K562 (cell line): ENCODE measurements around the gene NACC1. TPM values are rescaled to one million over a fixed set of nuclear protein-coding genes. Genes with fewer than 3 reads are reported as not detected.
A peak's percentile ranks its signal among the peaks of the same experiment; 100 is the strongest.

ENCODE experiments used
- EZH2 ChIP-seq: IDR thresholded peaks from 2 replicates; pipeline ENCODE4 v1.6.1; 2012; ENCODE audit warnings: low read depth, mild to moderate bottlenecking, inconsistent platforms, low read length, borderline replicate concordance
- PHF21A ChIP-seq: fragments of 450-650 bp; IDR thresholded peaks from 2 replicates; pipeline ENCODE4 v1.6.1; 2017; ENCODE audit warnings: low read depth, borderline replicate concordance
- RBM17 ChIP-seq: fragments of 200-400 bp; formaldehyde crosslinking; IDR thresholded peaks from 2 replicates; pipeline ENCODE4 v1.6.1; 2017; ENCODE audit warnings: low read depth, mild to moderate bottlenecking, low read length, borderline replicate concordance
- RCOR1 ChIP-seq, 2 experiments: IDR thresholded peaks; 2 replicates each; pipeline ENCODE4 v1.6.1; 2012; ENCODE audit warnings: low read depth in 2 of 2, low read length in 2 of 2, borderline replicate concordance in 1 of 2, improper control_type of control experiment in 1 of 2
- SIX5 ChIP-seq, 2 experiments: IDR thresholded peaks; 2 replicates each; pipeline ENCODE4 v1.6.1; 2011; ENCODE audit warnings: low read length in 2 of 2, borderline replicate concordance in 1 of 2, low read depth in 1 of 2, mild to moderate bottlenecking in 1 of 2, moderate library complexity in 1 of 2; ENCODE audit not compliant: insufficient read depth in 1 of 2
- SRSF3 ChIP-seq: fragments of 200-400 bp; formaldehyde crosslinking; IDR thresholded peaks from 2 replicates; pipeline ENCODE4 v1.6.1; 2016; ENCODE audit warnings: mild to moderate bottlenecking, low read length, moderate library complexity; ENCODE audit not compliant: insufficient read depth
- XRCC5 ChIP-seq: fragments of 200-400 bp; formaldehyde crosslinking; IDR thresholded peaks from 2 replicates; pipeline ENCODE4 v1.6.1; 2017; ENCODE audit warnings: low read depth, mild to moderate bottlenecking, low read length
- ZNF140 ChIP-seq: fragments of 250-450 bp; sonication (Bioruptor Pico); IDR thresholded peaks from 2 replicates; pipeline ENCODE4 v1.8.0; 2021; ENCODE audit warnings: moderate library complexity, mild to moderate bottlenecking, inconsistent platforms
- polyA plus RNA-seq, 8 experiments: library from polyadenylated mRNA; depleted of rRNA in 4 of 8; stranded (reverse) in 5 of 8; unstranded in 3 of 8; fragments of >200 nt; fragmentation: Nextera tagmentation in 2 of 8; fragmentation: Illumina TruSeq in 1 of 8; extraction: Ambion mirVana in 2 of 8; extraction: Trizol in 1 of 8; gene quantifications; 2 replicates each; pipeline versions ENCODE4 v1.2.1 to v1.2.3, GENCODE V29; 2011 to 2014; ENCODE audit warnings: inconsistent platforms in 1 of 8, missing spikeins in 1 of 8
- total RNA-seq, 7 experiments: library from RNA; depleted of rRNA in 6 of 7; stranded (reverse); fragments of >200 nt in 6 of 7; fragmentation: Illumina TruSeq in 2 of 7; extraction: Trizol in 2 of 7; gene quantifications; 2 replicates each; pipeline versions ENCODE4 v1.2.1 to v1.2.3, GENCODE V29; 2011 to 2021; ENCODE audit warnings: low replicate concordance in 1 of 7
- TF ChIP-seq, protein P1 (sequence below): fragments of 250-450 bp; sonication (Bioruptor Pico); IDR thresholded peaks from 2 replicates; pipeline ENCODE4 v1.9.0; 2021; ENCODE audit warnings: mild to moderate bottlenecking
- TF ChIP-seq, protein P2 (sequence below): fragments of 450-650 bp; IDR thresholded peaks from 2 replicates; pipeline ENCODE4 v1.6.1; 2016; ENCODE audit warnings: missing biosample characterization, missing genetic modification characterization
- TF ChIP-seq, protein P3 (sequence below): sonication (generic); formaldehyde crosslinking; IDR thresholded peaks from 2 replicates; pipeline ENCODE4 v1.8.1; 2023; ENCODE audit warnings: mild to moderate bottlenecking, missing genetic modification reagents
- TF ChIP-seq, protein P4 (sequence below): fragments of 250-450 bp; sonication (Bioruptor Pico); IDR thresholded peaks from 2 replicates; pipeline ENCODE4 v1.8.0; 2021; ENCODE audit warnings: borderline replicate concordance, mild to moderate bottlenecking, moderate library complexity; ENCODE audit not compliant: poor library complexity, severe bottlenecking
- TF ChIP-seq, protein P5 (sequence below), 2 experiments: fragments of 450-650 bp; formaldehyde crosslinking in 1 of 2; IDR thresholded peaks; 2 replicates each; pipeline versions ENCODE4 v1.4.0 to v1.6.1; 2014 to 2020; ENCODE audit warnings: mild to moderate bottlenecking in 2 of 2, borderline replicate concordance in 1 of 2, low read depth in 1 of 2

The NACC1 gene
- total and polyA plus RNA-seq, 9 of the 15 experiments (the other 6 are each of a cell fraction or from before 2014, with no cell fraction given) = 0.04 to 96.6 (median 25.8) TPM

DNA sequence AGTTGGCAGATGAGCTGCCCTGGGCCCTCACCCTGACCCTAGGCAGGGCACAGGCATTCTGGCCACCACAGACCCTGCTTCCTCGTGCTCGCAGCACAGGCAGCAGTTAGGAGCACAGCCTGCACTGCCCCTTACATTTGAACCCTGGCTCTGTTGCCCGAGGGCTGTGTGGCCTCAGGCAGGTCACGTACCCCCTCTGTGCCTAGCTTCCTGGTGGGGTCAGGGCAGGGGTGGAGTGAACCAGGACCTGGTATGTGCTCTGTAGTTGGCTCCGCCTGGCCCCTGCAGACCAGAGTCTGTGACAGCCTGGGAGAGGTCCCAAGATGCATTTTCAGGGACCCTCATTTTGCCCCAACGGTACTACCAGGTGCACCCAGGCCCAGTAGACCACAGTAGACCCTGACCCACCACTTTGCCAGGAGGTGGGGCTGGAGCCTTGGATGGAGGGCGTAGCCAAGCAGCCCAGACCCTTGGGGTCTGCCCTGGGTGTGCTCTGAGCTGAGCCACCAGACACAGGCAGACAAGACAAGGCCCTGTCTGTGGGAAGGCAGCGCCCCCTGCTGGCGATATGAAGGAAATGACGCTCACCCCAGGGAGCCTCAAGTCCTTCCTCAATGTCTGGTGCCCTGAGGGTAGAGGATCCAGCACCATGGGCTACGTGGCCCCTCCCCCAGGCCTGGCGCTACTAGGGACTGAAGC, 24.5 kb upstream of the NACC1 start (continued):
- TF ChIP-seq SIX5 (IDR thresholded peaks at IDR 0.05; ENCODE audit: borderline replicate concordance in 1 of 2, insufficient read depth in 1 of 2, low read depth in 1 of 2, low read length in 2 of 2) (no peak), RCOR1 (IDR thresholded peaks at IDR 0.05; ENCODE audit: borderline replicate concordance in 1 of 2, low read depth in 2 of 2, low read length in 2 of 2) (0 out of 4 replicates have a peak, but pooled peaks of 1 of the 2 experiments have one; percentile 22), SRSF3 (no peak), ZNF140 (CRISPR knock-in tag) (no peak), EZH2 (no peak), RBM17 (no peak), PHF21A (no peak), XRCC5 (peak; percentile 55; the same call in 1 of the 2 replicates)
- TF ChIP-seq, protein P1, sequence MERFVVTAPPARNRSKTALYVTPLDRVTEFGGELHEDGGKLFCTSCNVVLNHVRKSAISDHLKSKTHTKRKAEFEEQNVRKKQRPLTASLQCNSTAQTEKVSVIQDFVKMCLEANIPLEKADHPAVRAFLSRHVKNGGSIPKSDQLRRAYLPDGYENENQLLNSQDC (CRISPR knock-in tag) = no peak
- TF ChIP-seq, protein P2, sequence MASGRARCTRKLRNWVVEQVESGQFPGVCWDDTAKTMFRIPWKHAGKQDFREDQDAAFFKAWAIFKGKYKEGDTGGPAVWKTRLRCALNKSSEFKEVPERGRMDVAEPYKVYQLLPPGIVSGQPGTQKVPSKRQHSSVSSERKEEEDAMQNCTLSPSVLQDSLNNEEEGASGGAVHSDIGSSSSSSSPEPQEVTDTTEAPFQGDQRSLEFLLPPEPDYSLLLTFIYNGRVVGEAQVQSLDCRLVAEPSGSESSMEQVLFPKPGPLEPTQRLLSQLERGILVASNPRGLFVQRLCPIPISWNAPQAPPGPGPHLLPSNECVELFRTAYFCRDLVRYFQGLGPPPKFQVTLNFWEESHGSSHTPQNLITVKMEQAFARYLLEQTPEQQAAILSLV = no peak
- TF ChIP-seq, protein P3, sequence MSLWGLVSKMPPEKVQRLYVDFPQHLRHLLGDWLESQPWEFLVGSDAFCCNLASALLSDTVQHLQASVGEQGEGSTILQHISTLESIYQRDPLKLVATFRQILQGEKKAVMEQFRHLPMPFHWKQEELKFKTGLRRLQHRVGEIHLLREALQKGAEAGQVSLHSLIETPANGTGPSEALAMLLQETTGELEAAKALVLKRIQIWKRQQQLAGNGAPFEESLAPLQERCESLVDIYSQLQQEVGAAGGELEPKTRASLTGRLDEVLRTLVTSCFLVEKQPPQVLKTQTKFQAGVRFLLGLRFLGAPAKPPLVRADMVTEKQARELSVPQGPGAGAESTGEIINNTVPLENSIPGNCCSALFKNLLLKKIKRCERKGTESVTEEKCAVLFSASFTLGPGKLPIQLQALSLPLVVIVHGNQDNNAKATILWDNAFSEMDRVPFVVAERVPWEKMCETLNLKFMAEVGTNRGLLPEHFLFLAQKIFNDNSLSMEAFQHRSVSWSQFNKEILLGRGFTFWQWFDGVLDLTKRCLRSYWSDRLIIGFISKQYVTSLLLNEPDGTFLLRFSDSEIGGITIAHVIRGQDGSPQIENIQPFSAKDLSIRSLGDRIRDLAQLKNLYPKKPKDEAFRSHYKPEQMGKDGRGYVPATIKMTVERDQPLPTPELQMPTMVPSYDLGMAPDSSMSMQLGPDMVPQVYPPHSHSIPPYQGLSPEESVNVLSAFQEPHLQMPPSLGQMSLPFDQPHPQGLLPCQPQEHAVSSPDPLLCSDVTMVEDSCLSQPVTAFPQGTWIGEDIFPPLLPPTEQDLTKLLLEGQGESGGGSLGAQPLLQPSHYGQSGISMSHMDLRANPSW (CRISPR knock-in tag) = no peak
- TF ChIP-seq, protein P4, sequence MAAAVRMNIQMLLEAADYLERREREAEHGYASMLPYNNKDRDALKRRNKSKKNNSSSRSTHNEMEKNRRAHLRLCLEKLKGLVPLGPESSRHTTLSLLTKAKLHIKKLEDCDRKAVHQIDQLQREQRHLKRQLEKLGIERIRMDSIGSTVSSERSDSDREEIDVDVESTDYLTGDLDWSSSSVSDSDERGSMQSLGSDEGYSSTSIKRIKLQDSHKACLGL = no peak
- TF ChIP-seq, protein P5, sequence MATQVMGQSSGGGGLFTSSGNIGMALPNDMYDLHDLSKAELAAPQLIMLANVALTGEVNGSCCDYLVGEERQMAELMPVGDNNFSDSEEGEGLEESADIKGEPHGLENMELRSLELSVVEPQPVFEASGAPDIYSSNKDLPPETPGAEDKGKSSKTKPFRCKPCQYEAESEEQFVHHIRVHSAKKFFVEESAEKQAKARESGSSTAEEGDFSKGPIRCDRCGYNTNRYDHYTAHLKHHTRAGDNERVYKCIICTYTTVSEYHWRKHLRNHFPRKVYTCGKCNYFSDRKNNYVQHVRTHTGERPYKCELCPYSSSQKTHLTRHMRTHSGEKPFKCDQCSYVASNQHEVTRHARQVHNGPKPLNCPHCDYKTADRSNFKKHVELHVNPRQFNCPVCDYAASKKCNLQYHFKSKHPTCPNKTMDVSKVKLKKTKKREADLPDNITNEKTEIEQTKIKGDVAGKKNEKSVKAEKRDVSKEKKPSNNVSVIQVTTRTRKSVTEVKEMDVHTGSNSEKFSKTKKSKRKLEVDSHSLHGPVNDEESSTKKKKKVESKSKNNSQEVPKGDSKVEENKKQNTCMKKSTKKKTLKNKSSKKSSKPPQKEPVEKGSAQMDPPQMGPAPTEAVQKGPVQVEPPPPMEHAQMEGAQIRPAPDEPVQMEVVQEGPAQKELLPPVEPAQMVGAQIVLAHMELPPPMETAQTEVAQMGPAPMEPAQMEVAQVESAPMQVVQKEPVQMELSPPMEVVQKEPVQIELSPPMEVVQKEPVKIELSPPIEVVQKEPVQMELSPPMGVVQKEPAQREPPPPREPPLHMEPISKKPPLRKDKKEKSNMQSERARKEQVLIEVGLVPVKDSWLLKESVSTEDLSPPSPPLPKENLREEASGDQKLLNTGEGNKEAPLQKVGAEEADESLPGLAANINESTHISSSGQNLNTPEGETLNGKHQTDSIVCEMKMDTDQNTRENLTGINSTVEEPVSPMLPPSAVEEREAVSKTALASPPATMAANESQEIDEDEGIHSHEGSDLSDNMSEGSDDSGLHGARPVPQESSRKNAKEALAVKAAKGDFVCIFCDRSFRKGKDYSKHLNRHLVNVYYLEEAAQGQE (IDR thresholded peaks at IDR 0.05; ENCODE audit: borderline replicate concordance) = peak; percentile 90
- TF ChIP-seq, protein P5 (CRISPR knock-in tag; IDR thresholded peaks at IDR 0.05; ENCODE audit: low read depth) = no peak
